ENCODE results near the gene KRT74. TPM values are rescaled to one million over a fixed set of nuclear protein-coding genes. Genes with fewer than 3 reads are reported as not detected.

The KRT74 gene
- total and polyA plus RNA-seq, 2 experiments from 2014 or later: not detected

DNA sequence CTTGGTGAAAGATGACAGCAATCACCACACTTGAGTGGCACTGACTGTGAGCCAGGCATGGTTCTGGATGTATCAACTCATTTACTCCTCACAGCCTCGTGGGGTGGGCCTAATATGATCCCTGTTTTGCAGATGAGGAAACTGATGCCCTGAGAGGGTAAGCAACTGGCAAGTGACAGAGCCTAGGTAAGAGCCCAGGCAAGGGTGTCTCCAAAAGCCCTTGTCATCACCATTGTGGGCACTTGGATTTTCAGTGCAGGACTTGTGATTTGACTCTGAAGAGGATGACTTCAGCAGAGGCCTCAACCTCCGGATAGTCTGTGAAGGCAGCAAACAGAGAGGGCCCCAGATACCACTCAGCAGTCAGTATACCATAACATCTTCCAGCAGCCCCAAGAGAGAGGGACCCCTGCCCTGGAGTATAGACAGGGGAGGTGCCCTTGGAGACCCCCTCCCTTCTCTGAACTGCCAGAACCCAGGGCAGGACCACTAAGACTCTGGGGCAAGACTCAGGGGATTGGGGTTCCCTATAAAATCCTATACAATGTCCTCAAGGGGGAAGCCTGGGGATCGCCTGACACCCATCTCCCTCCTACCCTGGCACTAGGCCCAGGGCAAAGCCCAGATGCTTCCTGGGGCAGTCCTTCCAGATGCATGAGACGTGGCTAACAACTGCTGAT is 46.4 kb downstream of the KRT74 start:
- DNase-seq: no peak
- H4K20me1 ChIP-seq (ENCODE audit: insufficient read depth): no peaks in the 10 kb centered on the region

DNA sequence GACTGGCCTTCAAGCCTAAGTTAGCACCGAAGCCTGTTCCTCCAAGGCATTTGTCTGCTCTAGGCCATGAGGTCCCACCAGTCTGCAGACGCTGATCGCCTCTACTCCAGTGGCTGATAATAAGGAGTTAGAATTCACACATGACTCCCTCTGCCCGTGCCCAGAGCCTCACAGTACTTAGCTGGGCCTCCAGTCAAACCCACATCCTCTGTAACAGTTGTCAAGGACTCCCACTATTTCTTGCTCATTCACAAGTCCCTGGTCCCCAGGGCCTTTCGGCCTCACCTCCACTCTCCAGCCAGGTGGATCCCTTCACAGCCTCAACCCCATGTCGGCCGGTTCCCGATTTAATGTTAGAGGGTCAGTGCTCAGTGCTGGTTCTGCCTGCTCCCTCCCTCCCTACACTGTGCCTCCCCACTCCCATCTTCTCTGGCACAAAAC is 47.1 kb downstream of the KRT74 start:
- no peak overlapping the region for H3K4me2 ChIP-seq (ENCODE audit: unreplicated experiment)
- H3K27ac ChIP-seq: no peak overlapping the region
- WGBS, 2 experiments (ENCODE audit: low coverage in 1 of 2, low lambda C conversion rate in 2 of 2, missing lambda C conversion rate in 2 of 2): 77% methylated on average over 8 of the region's 8 CpGs
- H3K9ac ChIP-seq: no peak overlapping the region
- TF ChIP-seq EZH2phosphoT487 (IDR thresholded peaks at IDR 0.05; ENCODE audit: insufficient read depth, low read depth) (no peak), EZH2 (IDR thresholded peaks at IDR 0.05; ENCODE audit: insufficient read depth, poor library complexity, severe bottlenecking) (no peak)
- H2AFZ ChIP-seq: no peak overlapping the region
- H4K20me1 ChIP-seq (ENCODE audit: insufficient read depth): no peaks in the 10 kb centered on the region
- in situ Hi-C loops (cut with MboI): no loop called here
- peaks cover 27% of the 10 kb centered on the region for H3K27me3 ChIP-seq (replicated peaks; ENCODE audit: insufficient read depth)
- no peaks in the 10 kb centered on the region for H3K79me2 ChIP-seq (ENCODE audit: insufficient read depth)
- no peaks in the 10 kb centered on the region for H3K9me2 ChIP-seq (ENCODE audit: insufficient read depth)
- no peak overlapping the region for H3K4me3 ChIP-seq
- no peak for DNase-seq
- no peaks in the 10 kb centered on the region for H3K36me3 ChIP-seq (ENCODE audit: low read depth)
- no peaks in the 10 kb centered on the region for H3F3A ChIP-seq (ENCODE audit: insufficient read depth)
- no peaks in the 10 kb centered on the region for H3K9me3 ChIP-seq (ENCODE audit: low read depth)
- no peaks in the 10 kb centered on the region for H3K4me1 ChIP-seq (ENCODE audit: insufficient read depth)

More for the DNA sequence above, 46.4 kb downstream of the KRT74 start:
- H3K9me2 ChIP-seq (ENCODE audit: insufficient read depth): no peaks in the 10 kb centered on the region
- TF ChIP-seq EZH2phosphoT487 (IDR thresholded peaks at IDR 0.05; ENCODE audit: insufficient read depth, low read depth) (no peak), EZH2 (IDR thresholded peaks at IDR 0.05; ENCODE audit: insufficient read depth, poor library complexity, severe bottlenecking) (no peak)
- no peak overlapping the region for H3K9ac ChIP-seq
- no peaks in the 10 kb centered on the region for H3K36me3 ChIP-seq (ENCODE audit: low read depth)
- H3K79me2 ChIP-seq (ENCODE audit: insufficient read depth): no peaks in the 10 kb centered on the region
- in situ Hi-C loops (cut with MboI): no loop called here
- H3K4me3 ChIP-seq: no peak overlapping the region
- H2AFZ ChIP-seq: no peak overlapping the region
- no peaks in the 10 kb centered on the region for H3F3A ChIP-seq (ENCODE audit: insufficient read depth)
- H3K27me3 ChIP-seq (replicated peaks; ENCODE audit: insufficient read depth): peaks cover 27% of the 10 kb centered on the region
- no peaks in the 10 kb centered on the region for H3K9me3 ChIP-seq (ENCODE audit: low read depth)
- H3K27ac ChIP-seq: no peak overlapping the region
- WGBS, 2 experiments (ENCODE audit: low coverage in 1 of 2, low lambda C conversion rate in 2 of 2, missing lambda C conversion rate in 2 of 2): 44 to 46% methylated on average over 4 of the region's 4 CpGs
- no peaks in the 10 kb centered on the region for H3K4me1 ChIP-seq (ENCODE audit: insufficient read depth)
- H3K4me2 ChIP-seq (ENCODE audit: unreplicated experiment): no peak overlapping the region

DNA sequence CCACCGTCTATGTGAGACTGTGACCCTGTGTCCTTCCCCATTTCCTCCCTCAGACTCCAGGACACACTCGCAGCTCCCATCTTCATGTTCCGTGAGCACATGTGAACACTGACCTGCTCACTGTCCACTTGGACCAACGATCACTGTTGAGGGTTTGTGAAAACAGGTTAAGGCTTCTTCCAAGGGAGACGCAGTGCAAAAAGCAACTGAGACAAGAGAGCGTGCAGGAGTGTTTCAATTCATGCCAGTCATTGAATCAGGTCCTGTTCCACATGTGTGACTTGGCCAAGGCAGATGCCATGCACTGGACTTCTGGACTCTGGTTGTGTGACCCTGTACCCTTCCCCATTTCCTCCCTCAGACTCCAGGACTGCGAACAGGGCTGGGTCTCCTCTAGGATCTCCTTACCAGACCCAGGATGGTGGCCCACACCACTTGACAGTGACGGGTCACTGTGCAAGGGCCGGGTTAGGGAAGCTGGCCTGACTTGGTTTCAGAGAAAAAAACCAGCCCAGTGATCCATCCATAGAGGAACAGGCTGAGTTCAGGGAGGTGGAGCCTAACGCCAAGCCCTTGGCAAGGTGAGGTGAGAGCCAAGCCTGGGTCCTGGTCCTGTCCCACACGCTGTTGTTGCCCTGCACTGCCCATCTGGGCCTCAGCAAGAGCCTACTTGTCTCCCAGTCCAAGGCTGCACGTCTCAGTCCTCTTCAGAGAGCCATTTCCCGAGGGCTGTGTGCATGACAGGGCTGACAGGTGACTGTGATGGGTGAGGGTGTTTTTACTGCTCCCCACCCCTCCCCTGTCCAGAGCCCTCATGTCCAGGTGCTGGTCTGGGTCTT is 47.8 kb downstream of the KRT74 start:
- Histone ChIP-seq H3F3A (ENCODE audit: insufficient read depth) (no peaks in the 10 kb centered on the region), H3K27ac (no peak overlapping the region), H3K9ac (no peak overlapping the region), H3K4me3 (no peak overlapping the region), H4K20me1 (ENCODE audit: insufficient read depth) (no peaks in the 10 kb centered on the region), H3K9me3 (ENCODE audit: low read depth) (no peaks in the 10 kb centered on the region), H3K79me2 (ENCODE audit: insufficient read depth) (no peaks in the 10 kb centered on the region), H3K4me1 (ENCODE audit: insufficient read depth) (no peaks in the 10 kb centered on the region), H3K36me3 (ENCODE audit: low read depth) (no peaks in the 10 kb centered on the region), H3K27me3 (replicated peaks; ENCODE audit: insufficient read depth) (peaks cover 27% of the 10 kb centered on the region), H3K9me2 (ENCODE audit: insufficient read depth) (no peaks in the 10 kb centered on the region), H3K4me2 (ENCODE audit: unreplicated experiment) (no peak overlapping the region), H2AFZ (no peak overlapping the region)
- no peak for DNase-seq
- in situ Hi-C loops (cut with MboI): no loop called here
- 59 to 64% methylated on average over 13 of the region's 13 CpGs for WGBS, 2 experiments (ENCODE audit: low coverage in 1 of 2, low lambda C conversion rate in 2 of 2, missing lambda C conversion rate in 2 of 2)
- no peak for TF ChIP-seq EZH2 (IDR thresholded peaks at IDR 0.05; ENCODE audit: insufficient read depth, poor library complexity, severe bottlenecking)
- TF ChIP-seq EZH2phosphoT487 (IDR thresholded peaks at IDR 0.05; ENCODE audit: insufficient read depth, low read depth): no peak

DNA sequence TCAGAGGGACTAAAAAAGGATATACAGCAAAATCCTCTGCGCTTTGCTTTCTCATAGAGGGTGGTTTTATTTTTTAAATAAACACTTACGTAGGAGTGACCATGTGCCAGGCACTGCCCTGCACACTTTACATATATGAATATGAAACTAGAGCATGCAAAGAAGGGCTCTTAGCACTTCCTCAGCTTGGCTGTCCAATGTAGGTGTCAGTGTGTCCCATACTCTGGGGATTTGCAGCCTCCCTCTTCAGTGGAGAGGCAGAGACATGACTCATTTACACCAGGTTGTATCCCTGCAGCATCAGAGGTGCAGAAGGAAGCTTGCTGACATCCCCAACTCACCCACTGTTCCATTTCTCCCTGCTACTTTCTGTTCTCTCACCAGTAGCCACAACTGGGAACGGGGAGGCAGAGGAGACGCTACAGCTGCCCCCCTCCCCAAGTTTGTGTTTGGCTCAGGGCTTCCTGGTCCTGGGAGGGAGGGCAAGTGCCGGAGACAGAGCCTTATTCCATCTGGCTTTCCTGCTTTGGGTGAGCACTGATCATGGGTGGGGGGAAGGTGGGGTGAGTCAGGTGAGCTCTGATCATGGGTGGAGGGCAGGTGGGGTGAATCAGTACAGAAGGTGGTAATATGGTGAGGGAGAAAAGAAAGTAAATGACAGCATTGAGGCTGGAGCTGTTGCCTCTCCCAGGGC is 48.6 kb downstream of the KRT74 start:
- no peaks in the 10 kb centered on the region for H3K4me1 ChIP-seq (ENCODE audit: insufficient read depth)
- in situ Hi-C loops (cut with MboI): no loop called here
- no peaks in the 10 kb centered on the region for H3K79me2 ChIP-seq (ENCODE audit: insufficient read depth)
- H3K36me3 ChIP-seq (ENCODE audit: low read depth): no peaks in the 10 kb centered on the region
- no peaks in the 10 kb centered on the region for H3K9me2 ChIP-seq (ENCODE audit: insufficient read depth)
- H3K4me2 ChIP-seq (ENCODE audit: unreplicated experiment): no peak overlapping the region
- H4K20me1 ChIP-seq (ENCODE audit: insufficient read depth): no peaks in the 10 kb centered on the region
- no peak overlapping the region for H3K4me3 ChIP-seq
- no peak for DNase-seq
- no peak overlapping the region for H3K27ac ChIP-seq
- no peaks in the 10 kb centered on the region for H3K9me3 ChIP-seq (ENCODE audit: low read depth)
- peaks cover 22% of the 10 kb centered on the region for H3K27me3 ChIP-seq (replicated peaks; ENCODE audit: insufficient read depth)
- 86 to 97% methylated on average over 5 of the region's 5 CpGs for WGBS, 2 experiments (ENCODE audit: low coverage in 1 of 2, low lambda C conversion rate in 2 of 2, missing lambda C conversion rate in 2 of 2)
- H3K9ac ChIP-seq: no peak overlapping the region
- no peaks in the 10 kb centered on the region for H3F3A ChIP-seq (ENCODE audit: insufficient read depth)
- H2AFZ ChIP-seq: no peak overlapping the region
- TF ChIP-seq EZH2phosphoT487 (IDR thresholded peaks at IDR 0.05; ENCODE audit: insufficient read depth, low read depth) (no peak), EZH2 (IDR thresholded peaks at IDR 0.05; ENCODE audit: insufficient read depth, poor library complexity, severe bottlenecking) (no peak)
